Type B pancreatic cell (in vitro differentiated cells): ENCODE measurements around the gene WNT6. TPM values are rescaled to one million over a fixed set of nuclear protein-coding genes. Genes with fewer than 3 reads are reported as not detected.

ENCODE experiments used
- DNase-seq: peaks from one replicate; pipeline ENCODE4 v3.0.0; 2021; ENCODE audit warnings: mixed read lengths; ENCODE audit not compliant: unreplicated experiment; ENCODE audit errors: extremely low spot score
- H3K27ac Mint-ChIP-seq: 2 replicates; pipeline ENCODE4 v1.8.0; 2021; ENCODE audit warnings: mild to moderate bottlenecking, mixed read lengths
- H3K27me3 Mint-ChIP-seq: 2 replicates; pipeline ENCODE4 v1.8.0; 2021; ENCODE audit warnings: mixed read lengths
- H3K36me3 Mint-ChIP-seq: 2 replicates; pipeline ENCODE4 v1.8.0; 2021; ENCODE audit warnings: mixed read lengths
- H3K4me1 Mint-ChIP-seq: one replicate; pipeline ENCODE4 v1.8.0; 2021; ENCODE audit warnings: mixed read lengths; ENCODE audit not compliant: unreplicated experiment
- H3K4me3 Mint-ChIP-seq: 2 replicates; pipeline ENCODE4 v1.8.0; 2021; ENCODE audit warnings: mild to moderate bottlenecking, mixed read lengths
- H3K9me3 Mint-ChIP-seq: 2 replicates; pipeline ENCODE4 v1.8.0; 2021; ENCODE audit warnings: mixed read lengths
- CTCF ChIP-seq: fragments of 200-600 bp; sonication (generic); conservative IDR thresholded peaks from 2 replicates; pipeline ENCODE4 v1.5.0; 2021; ENCODE audit warnings: antibody characterized with exemption, mild to moderate bottlenecking
- total RNA-seq: library from RNA; stranded (reverse); gene quantifications from 2 replicates; pipeline ENCODE4 v1.2.1, GENCODE V29; 2021; ENCODE audit warnings: low replicate concordance

The WNT6 gene
- total RNA-seq, 1 donor from 2014 or later, result 24.7 TPM

GRCh38 chr2:218879776-218880101 lies 20.1 kb downstream of the WNT6 start:
- no peak for DNase-seq
- TF ChIP-seq CTCF, result no peak
- no peaks in the 10 kb centered on the region for H3K9me3 Mint-ChIP-seq
- peak overlapping the region; percentile 79 for H3K27ac Mint-ChIP-seq
- peaks cover 5% of the 10 kb centered on the region for H3K36me3 Mint-ChIP-seq
- H3K27me3 Mint-ChIP-seq, result peaks cover 72% of the 10 kb centered on the region
- peak overlapping the region; percentile 85 for H3K4me3 Mint-ChIP-seq
- H3K4me1 Mint-ChIP-seq, result peaks cover 28% of the 10 kb centered on the region

GRCh38 chr2:218880102-218880858 lies 20.7 kb downstream of the WNT6 start, which contains the start of gene WNT10A:
Gene WNT10A, plus strand, starts transcription at chr2:218880852. Its CDS starts 144 bp downstream, at chr2:218880996.
- DNase-seq, result peak; percentile 70
- Mint-ChIP-seq H3K4me1 (peaks cover 33% of the 10 kb centered on the region), H3K36me3 (peaks cover 5% of the 10 kb centered on the region), H3K9me3 (no peaks in the 10 kb centered on the region), H3K4me3 (peak within 1 kb of the TSS; percentile 85), H3K27me3 (peaks cover 73% of the 10 kb centered on the region), H3K27ac (peak within 1 kb of the TSS; percentile 79)
- TF ChIP-seq CTCF, result no peak

- H3K4me3 Mint-ChIP-seq, result peak overlapping the region; percentile 83
- no peaks in the 10 kb centered on the region for H3K9me3 Mint-ChIP-seq
- H3K27ac Mint-ChIP-seq, result peak overlapping the region; percentile 35
- TF ChIP-seq CTCF, result no peak
- H3K36me3 Mint-ChIP-seq, result peaks cover 5% of the 10 kb centered on the region
- H3K4me1 Mint-ChIP-seq, result peaks cover 34% of the 10 kb centered on the region
- no peak for DNase-seq
- peaks cover 73% of the 10 kb centered on the region for H3K27me3 Mint-ChIP-seq
Observed at GRCh38 chr2:218880859-218881594, 21.4 kb downstream of the WNT6 start.

GRCh38 chr2:218881744-218882460 lies 22.3 kb downstream of the WNT6 start:
- no peak for DNase-seq
- Mint-ChIP-seq H3K36me3 (peaks cover 5% of the 10 kb centered on the region), H3K27ac (peak overlapping the region; percentile 75), H3K9me3 (no peaks in the 10 kb centered on the region), H3K4me1 (peaks cover 29% of the 10 kb centered on the region), H3K4me3 (peak overlapping the region; percentile 83), H3K27me3 (peaks cover 71% of the 10 kb centered on the region)
- TF ChIP-seq CTCF, result no peak

GRCh38 chr2:218882461-218882816 lies 22.8 kb downstream of the WNT6 start:
- DNase-seq, result no peak
- peaks cover 5% of the 10 kb centered on the region for H3K36me3 Mint-ChIP-seq
- H3K9me3 Mint-ChIP-seq, result no peaks in the 10 kb centered on the region
- H3K4me1 Mint-ChIP-seq, result peaks cover 28% of the 10 kb centered on the region
- peaks cover 72% of the 10 kb centered on the region for H3K27me3 Mint-ChIP-seq
- peak overlapping the region; percentile 72 for H3K4me3 Mint-ChIP-seq
- no peak for TF ChIP-seq CTCF
- peak overlapping the region; percentile 75 for H3K27ac Mint-ChIP-seq
